ENCODE data around the gene THSD4. TPM values are rescaled to one million over a fixed set of nuclear protein-coding genes. Genes with fewer than 3 reads are reported as not detected.

Gene THSD4
- total RNA-seq, 2 experiments from 2014 or later, result not detected

- Mint-ChIP-seq H3K4me3 (no peak overlapping the region), H3K36me3 (ENCODE audit: low read depth) (no peaks in the 10 kb centered on the region), H3K27me3 (peaks cover 17% of the 10 kb centered on the region), H3K9me3 (no peaks in the 10 kb centered on the region), H3K4me1 (ENCODE audit: low read depth) (no peaks in the 10 kb centered on the region), H3K27ac (no peak overlapping the region)
- POLR2A ChIA-PET, result no interaction called here
- ATAC-seq (no peak), DNase-seq (no peak)
- intact Hi-C loops (cut with micrococcal nuclease), result no loop called here
- CTCF ChIA-PET, result no interaction called here
- TF ChIP-seq, protein P1, sequence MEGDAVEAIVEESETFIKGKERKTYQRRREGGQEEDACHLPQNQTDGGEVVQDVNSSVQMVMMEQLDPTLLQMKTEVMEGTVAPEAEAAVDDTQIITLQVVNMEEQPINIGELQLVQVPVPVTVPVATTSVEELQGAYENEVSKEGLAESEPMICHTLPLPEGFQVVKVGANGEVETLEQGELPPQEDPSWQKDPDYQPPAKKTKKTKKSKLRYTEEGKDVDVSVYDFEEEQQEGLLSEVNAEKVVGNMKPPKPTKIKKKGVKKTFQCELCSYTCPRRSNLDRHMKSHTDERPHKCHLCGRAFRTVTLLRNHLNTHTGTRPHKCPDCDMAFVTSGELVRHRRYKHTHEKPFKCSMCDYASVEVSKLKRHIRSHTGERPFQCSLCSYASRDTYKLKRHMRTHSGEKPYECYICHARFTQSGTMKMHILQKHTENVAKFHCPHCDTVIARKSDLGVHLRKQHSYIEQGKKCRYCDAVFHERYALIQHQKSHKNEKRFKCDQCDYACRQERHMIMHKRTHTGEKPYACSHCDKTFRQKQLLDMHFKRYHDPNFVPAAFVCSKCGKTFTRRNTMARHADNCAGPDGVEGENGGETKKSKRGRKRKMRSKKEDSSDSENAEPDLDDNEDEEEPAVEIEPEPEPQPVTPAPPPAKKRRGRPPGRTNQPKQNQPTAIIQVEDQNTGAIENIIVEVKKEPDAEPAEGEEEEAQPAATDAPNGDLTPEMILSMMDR (IDR thresholded peaks at IDR 0.05), result no peak
Measured at GRCh38 chr15:71545223-71545760, 430.0 kb downstream of the THSD4 start.

DNA sequence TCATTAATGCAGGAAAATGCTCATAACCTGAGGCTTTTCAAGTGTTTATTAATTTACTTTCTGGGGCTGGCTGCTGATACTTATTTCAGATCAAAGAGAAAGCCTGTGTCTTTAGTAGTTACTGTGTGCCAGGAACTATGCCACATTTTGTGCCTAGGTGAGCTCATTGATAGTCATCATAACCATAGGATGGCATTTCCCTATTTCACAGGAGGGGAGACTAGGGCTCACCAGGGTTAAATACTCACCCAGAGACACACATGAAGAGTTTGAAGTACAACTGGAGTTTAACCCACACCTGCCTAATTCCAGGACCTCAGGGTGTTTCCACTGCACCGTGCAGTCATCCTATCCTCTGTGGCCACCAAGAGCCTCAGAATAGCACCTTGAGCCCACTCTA, 430.7 kb downstream of the THSD4 start:
- H3K27ac Mint-ChIP-seq, result no peak overlapping the region
- TF ChIP-seq, protein P1 (IDR thresholded peaks at IDR 0.05), result no peak
- intact Hi-C loops (cut with micrococcal nuclease), result no loop called here
- no peaks in the 10 kb centered on the region for H3K9me3 Mint-ChIP-seq
- DNase-seq (no peak), ATAC-seq (no peak)
- H3K36me3 Mint-ChIP-seq (ENCODE audit: low read depth), result no peaks in the 10 kb centered on the region
- CTCF ChIA-PET, result no interaction called here
- H3K27me3 Mint-ChIP-seq, result peaks cover 17% of the 10 kb centered on the region
- H3K4me3 Mint-ChIP-seq, result no peak overlapping the region
- POLR2A ChIA-PET, result interaction anchor here (0.9 kb wide), 1 partner anchor 19 kb away, joined by 3 read pairs; no protein-coding TSS in a partner anchor
- no peaks in the 10 kb centered on the region for H3K4me1 Mint-ChIP-seq (ENCODE audit: low read depth)

GRCh38 chr15:71547011-71547410, 431.7 kb downstream of the THSD4 start:
- ChIA-PET CTCF (no interaction called here), POLR2A (no interaction called here)
- no peak for ATAC-seq
- Mint-ChIP-seq H3K36me3 (ENCODE audit: low read depth) (no peaks in the 10 kb centered on the region), H3K27ac (no peak overlapping the region), H3K9me3 (no peaks in the 10 kb centered on the region), H3K4me1 (ENCODE audit: low read depth) (no peaks in the 10 kb centered on the region), H3K27me3 (peaks cover 12% of the 10 kb centered on the region), H3K4me3 (no peak overlapping the region)
- no peak for DNase-seq
- intact Hi-C loops (cut with micrococcal nuclease), result no loop called here
- TF ChIP-seq, protein P1 (IDR thresholded peaks at IDR 0.05), result no peak

DNA sequence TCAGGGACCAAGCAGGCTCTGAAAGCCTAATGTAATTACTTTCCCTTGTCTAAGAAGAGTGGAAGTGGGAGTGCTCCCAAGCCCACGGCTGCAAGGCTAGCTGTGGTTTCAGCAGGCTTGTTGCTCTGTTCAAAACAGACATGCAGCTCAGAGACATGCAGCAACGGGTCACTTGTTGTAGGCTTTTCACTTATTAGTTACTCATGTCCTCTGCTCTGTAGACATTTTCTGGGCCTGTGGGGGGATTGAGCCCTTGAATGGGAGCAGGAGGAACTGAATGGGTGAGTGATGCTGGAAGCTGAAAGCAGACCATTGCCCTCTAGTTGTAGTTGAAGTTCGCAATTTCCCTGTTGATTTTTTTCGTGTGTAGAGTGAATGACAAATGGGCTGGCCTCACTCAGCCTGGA, 433.1 kb downstream of the THSD4 start:
- Mint-ChIP-seq H3K36me3 (ENCODE audit: low read depth) (no peaks in the 10 kb centered on the region), H3K9me3 (no peaks in the 10 kb centered on the region)
- POLR2A ChIA-PET, result no interaction called here

DNA sequence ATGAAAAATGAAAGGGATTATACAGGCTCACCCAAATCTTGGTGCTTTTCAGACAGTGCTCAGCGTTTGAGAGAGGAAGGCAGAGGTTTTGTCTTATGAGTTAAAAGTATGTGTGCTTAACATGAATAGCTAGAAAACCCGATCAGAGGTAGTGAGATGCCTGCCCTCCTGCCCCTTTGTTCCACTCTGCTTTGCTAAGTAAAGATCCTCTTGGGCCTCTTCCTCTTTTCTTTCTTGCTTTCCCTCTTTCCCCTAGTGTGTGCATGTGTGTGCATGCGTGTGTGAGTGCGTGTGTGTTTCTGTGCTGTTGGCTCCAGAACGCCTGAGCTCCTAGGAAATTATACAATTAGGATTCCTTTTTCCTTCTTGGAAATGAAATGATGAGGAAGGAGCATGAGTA, 433.8 kb downstream of the THSD4 start:
- no peak for ATAC-seq
- Mint-ChIP-seq H3K36me3 (ENCODE audit: low read depth) (no peaks in the 10 kb centered on the region), H3K27ac (no peak overlapping the region), H3K27me3 (peaks cover 5% of the 10 kb centered on the region), H3K9me3 (no peaks in the 10 kb centered on the region), H3K4me3 (no peak overlapping the region), H3K4me1 (ENCODE audit: low read depth) (no peaks in the 10 kb centered on the region)
- POLR2A ChIA-PET, result no interaction called here
- DNase-seq, result no peak
- CTCF ChIA-PET, result no interaction called here
- TF ChIP-seq, protein P1 (IDR thresholded peaks at IDR 0.05), result no peak
- intact Hi-C loops (cut with micrococcal nuclease), result no loop called here

More for the DNA sequence above, 433.1 kb downstream of the THSD4 start:
- H3K4me3 Mint-ChIP-seq, result no peak overlapping the region
- H3K27ac Mint-ChIP-seq, result no peak overlapping the region
- ATAC-seq, result no peak
- H3K4me1 Mint-ChIP-seq (ENCODE audit: low read depth), result no peaks in the 10 kb centered on the region
- CTCF ChIA-PET, result no interaction called here
- DNase-seq, result no peak
- intact Hi-C loops (cut with micrococcal nuclease), result no loop called here
- TF ChIP-seq, protein P1 (IDR thresholded peaks at IDR 0.05), result no peak
- H3K27me3 Mint-ChIP-seq, result peaks cover 5% of the 10 kb centered on the region

All from activated CD8-positive, alpha-beta T cell treated with anti-CD3 and anti-CD28 coated beads for 36 hours (primary cell).